Astrocyte (in vitro differentiated cells and primary cell): ENCODE measurements around the gene SOX5. TPM values are rescaled to one million over a fixed set of nuclear protein-coding genes. Genes with fewer than 3 reads are reported as not detected.

Experiments
- DNase-seq: peaks from one replicate; pipeline ENCODE4 v3.0.0-alpha.2; 2010; ENCODE audit warnings: low read depth
- FAIRE-seq: peaks from 2 replicates; lab custom pipeline; 2011; peaks lifted over from hg19 to GRCh38; lab: Jason Lieb, UNC
- H2AFZ ChIP-seq: 2 replicates; pipeline ENCODE4 v1.6.0; 2012; ENCODE audit warnings: low read depth, low read length, inconsistent platforms
- H3K27ac ChIP-seq: 2 replicates; pipeline ENCODE4 v1.5.1; 2011; ENCODE audit warnings: low read depth, low read length, inconsistent platforms
- H3K27me3 ChIP-seq: 2 replicates; pipeline ENCODE4 v1.6.0; 2011; ENCODE audit warnings: low read length, inconsistent platforms; ENCODE audit not compliant: insufficient read depth
- H3K36me3 ChIP-seq: 2 replicates; pipeline ENCODE4 v1.5.1; 2011; ENCODE audit warnings: low read length, inconsistent platforms; ENCODE audit not compliant: insufficient read depth
- H3K4me1 ChIP-seq: 2 replicates; pipeline ENCODE4 v1.5.1; 2011; ENCODE audit warnings: low read length, inconsistent platforms; ENCODE audit not compliant: insufficient read depth
- H3K4me2 ChIP-seq: 2 replicates; pipeline ENCODE4 v1.6.0; 2012; ENCODE audit warnings: low read length, inconsistent platforms
- H3K4me3 ChIP-seq: 2 replicates; pipeline ENCODE4 v1.5.1; 2011; ENCODE audit warnings: low read depth, mild to moderate bottlenecking, low read length, inconsistent platforms; ENCODE audit not compliant: insufficient read depth
- H3K79me2 ChIP-seq: 2 replicates; pipeline ENCODE4 v1.6.0; 2012; ENCODE audit warnings: mild to moderate bottlenecking, low read length, inconsistent platforms; ENCODE audit not compliant: insufficient read depth
- H3K9ac ChIP-seq: 2 replicates; pipeline ENCODE4 v1.6.0; 2012; ENCODE audit warnings: mild to moderate bottlenecking, low read length, inconsistent platforms
- H3K9me3 ChIP-seq: 2 replicates; pipeline ENCODE4 v1.5.1; 2012; ENCODE audit warnings: low read depth, mild to moderate bottlenecking, low read length, inconsistent platforms; ENCODE audit not compliant: insufficient read depth
- H4K20me1 ChIP-seq: 2 replicates; pipeline ENCODE4 v1.6.0; 2012; ENCODE audit warnings: low read length, inconsistent platforms; ENCODE audit not compliant: insufficient read depth
- H3K27ac Mint-ChIP-seq: one replicate; pipeline ENCODE4 v1.8.0; 2021; ENCODE audit warnings: mild to moderate bottlenecking, mixed read lengths; ENCODE audit not compliant: unreplicated experiment
- H3K27me3 Mint-ChIP-seq: one replicate; pipeline ENCODE4 v1.8.0; 2021; ENCODE audit warnings: low read depth, mixed read lengths; ENCODE audit not compliant: unreplicated experiment
- H3K36me3 Mint-ChIP-seq: one replicate; pipeline ENCODE4 v1.8.0; 2021; ENCODE audit warnings: low read depth, mixed read lengths; ENCODE audit not compliant: unreplicated experiment
- H3K4me1 Mint-ChIP-seq: one replicate; pipeline ENCODE4 v1.8.0; 2021; ENCODE audit warnings: low read depth, mixed read lengths; ENCODE audit not compliant: unreplicated experiment
- H3K4me3 Mint-ChIP-seq: one replicate; pipeline ENCODE4 v1.8.0; 2021; ENCODE audit warnings: mild to moderate bottlenecking, moderate library complexity, mixed read lengths; ENCODE audit not compliant: unreplicated experiment
- H3K9me3 Mint-ChIP-seq: one replicate; pipeline ENCODE4 v1.8.0; 2021; ENCODE audit warnings: mild to moderate bottlenecking, mixed read lengths; ENCODE audit not compliant: unreplicated experiment
- CTCF ChIP-seq: IDR thresholded peaks from 2 replicates; pipeline ENCODE4 v1.5.1; 2011; ENCODE audit warnings: low read depth, mild to moderate bottlenecking, inconsistent platforms, low read length, moderate library complexity; ENCODE audit not compliant: insufficient read depth
- EZH2 ChIP-seq: IDR thresholded peaks from 2 replicates; pipeline ENCODE4 v1.6.1; 2012; ENCODE audit warnings: mild to moderate bottlenecking, low read length, inconsistent platforms; ENCODE audit not compliant: insufficient read depth
- total RNA-seq: library from RNA; stranded (reverse); gene quantifications from 2 replicates; pipeline ENCODE4 v1.2.1, GENCODE V29; 2021

SOX5 gene
- total RNA-seq, 1 donor from 2014 or later, result 13.7 TPM

- H3K27me3 Mint-ChIP-seq, result no peaks in the 10 kb centered on the region
Observed at GRCh38 chr12:23751641-23752040, 197.8 kb downstream of the SOX5 start.

GRCh38 chr12:23750923-23751322 lies 198.5 kb downstream of the SOX5 start:
- H3K4me3 Mint-ChIP-seq, result no peak overlapping the region

More at GRCh38 chr12:23751641-23752040, 197.8 kb downstream of the SOX5 start:
- H2AFZ ChIP-seq, result no peak overlapping the region
- no peak overlapping the region for H3K4me3 ChIP-seq
- Mint-ChIP-seq H3K36me3 (peaks cover 3% of the 10 kb centered on the region), H3K9me3 (no peaks in the 10 kb centered on the region), H3K4me3 (no peak overlapping the region), H3K27ac (no peak overlapping the region), H3K4me1 (peaks cover 12% of the 10 kb centered on the region)
- no peaks in the 10 kb centered on the region for H3K79me2 ChIP-seq
- no peak overlapping the region for H3K27ac ChIP-seq
- no peaks in the 10 kb centered on the region for H4K20me1 ChIP-seq
- no peaks in the 10 kb centered on the region for H3K36me3 ChIP-seq
- DNase-seq (no peak), FAIRE-seq (no peak)
- H3K27me3 ChIP-seq, result no peaks in the 10 kb centered on the region
- no peak overlapping the region for H3K9ac ChIP-seq
- H3K9me3 ChIP-seq, result no peaks in the 10 kb centered on the region
- no peak for TF ChIP-seq CTCF
- no peak for TF ChIP-seq EZH2
- H3K4me1 ChIP-seq, result no peaks in the 10 kb centered on the region
- H3K4me2 ChIP-seq, result no peak overlapping the region

More at GRCh38 chr12:23750923-23751322, 198.5 kb downstream of the SOX5 start:
- no peak overlapping the region for H3K4me3 ChIP-seq
- FAIRE-seq, result no peak
- no peaks in the 10 kb centered on the region for H3K27me3 ChIP-seq
- DNase-seq, result no peak
- no peaks in the 10 kb centered on the region for H3K36me3 ChIP-seq
- no peak overlapping the region for H3K4me2 ChIP-seq
- H3K9me3 ChIP-seq, result no peaks in the 10 kb centered on the region
- H3K4me1 ChIP-seq, result no peaks in the 10 kb centered on the region
- no peak overlapping the region for H3K27ac Mint-ChIP-seq
- H3K9ac ChIP-seq, result no peak overlapping the region
- H4K20me1 ChIP-seq, result no peaks in the 10 kb centered on the region
- TF ChIP-seq EZH2 (no peak), CTCF (no peak)
- peaks cover 3% of the 10 kb centered on the region for H3K36me3 Mint-ChIP-seq
- H2AFZ ChIP-seq, result no peak overlapping the region
- no peaks in the 10 kb centered on the region for H3K27me3 Mint-ChIP-seq
- no peak overlapping the region for H3K27ac ChIP-seq
- H3K9me3 Mint-ChIP-seq, result no peaks in the 10 kb centered on the region
- H3K4me1 Mint-ChIP-seq, result peaks cover 11% of the 10 kb centered on the region
- H3K79me2 ChIP-seq, result no peaks in the 10 kb centered on the region
